Ishikawa (cell line): ENCODE data around the gene PPME1.

Source experiments
- MAX ChIP-seq: IDR thresholded peaks from 2 replicates; pipeline ENCODE4 v1.6.1; 2012
- REST ChIP-seq: IDR thresholded peaks from 2 replicates; pipeline ENCODE4 v1.6.1; 2012; ENCODE audit warnings: low read depth, mild to moderate bottlenecking
- TAF1 ChIP-seq: IDR thresholded peaks from 2 replicates; pipeline ENCODE4 v1.6.1; 2012; ENCODE audit warnings: low read depth, mild to moderate bottlenecking

- TF ChIP-seq REST (no peak), MAX (no peak), TAF1 (no peak)
Observed at GRCh38 chr11:74142624-74143023, 28.5 kb upstream of the PPME1 start.
